Stimulated activated CD4-positive, alpha-beta T cell treated with anti-CD3 and anti-CD28 coated beads, Interleukin-12 subunit alpha, Interleukin-12 subunit beta, amount 100 ng/mL, for 48 hours (primary cell): ENCODE results near the gene ACACA.
"Not testable (repeated sequence)": the region's sequence is repeated elsewhere in the genome, so short reads cannot be mapped to it uniquely, and the experiment has no call there.

Experiments
- DNase-seq, 3 donors: peaks; one replicate each; pipeline ENCODE4 v3.0.0-alpha.2; 2020; ENCODE audit warnings: low read depth in 2 of 3, low spot score in 1 of 3

ACACA gene

GRCh38 chr17:37346863-37347402 is 59.7 kb downstream of the ACACA start:
- DNase-seq: not testable (repeated sequence)

- DNase-seq: no peak
These were observed 62.1 kb downstream of the ACACA start for GRCh38 chr17:37344519-37344918.

- DNase-seq: no peak
These were observed 64.0 kb downstream of the ACACA start for GRCh38 chr17:37342589-37342988.

GRCh38 chr17:37340804-37341203 is 65.8 kb downstream of the ACACA start:
- DNase-seq: no peak

GRCh38 chr17:37339321-37339720 is 67.3 kb downstream of the ACACA start:
- DNase-seq: no peak

- DNase-seq: no peak
These were observed 67.8 kb downstream of the ACACA start for GRCh38 chr17:37338847-37339246.

GRCh38 chr17:37327341-37328090 is 79.1 kb downstream of the ACACA start:
- no peak for DNase-seq

GRCh38 chr17:37322826-37323561 is 83.6 kb downstream of the ACACA start:
- no peak for DNase-seq

GRCh38 chr17:37322106-37322505 is 84.5 kb downstream of the ACACA start:
- no peak for DNase-seq

- DNase-seq: no peak
These were observed 87.6 kb downstream of the ACACA start for GRCh38 chr17:37318931-37319594.

GRCh38 chr17:37317867-37318266 is 88.8 kb downstream of the ACACA start:
- DNase-seq: no peak

GRCh38 chr17:37315601-37316000 is 91.0 kb downstream of the ACACA start:
- no peak for DNase-seq

- DNase-seq: no peak
These were observed 94.3 kb downstream of the ACACA start for GRCh38 chr17:37312137-37312923.

GRCh38 chr17:37310940-37311339 is 95.7 kb downstream of the ACACA start:
- no peak for DNase-seq

- no peak for DNase-seq
These were observed 97.6 kb downstream of the ACACA start for GRCh38 chr17:37309051-37309450.

GRCh38 chr17:37305406-37305905 is 101.2 kb downstream of the ACACA start:
- DNase-seq: no peak

GRCh38 chr17:37301288-37301687 is 105.3 kb downstream of the ACACA start:
- no peak for DNase-seq

GRCh38 chr17:37300683-37301082 is 106.0 kb downstream of the ACACA start:
- no peak for DNase-seq

GRCh38 chr17:37299257-37299980 is 107.2 kb downstream of the ACACA start:
- DNase-seq: no peak

- no peak for DNase-seq
These were observed 110.7 kb downstream of the ACACA start for GRCh38 chr17:37295888-37296287.
